ENCODE data around the gene KRTAP12-3.
A peak's percentile ranks its signal among the peaks of the same experiment; 100 is the strongest.
"Not testable (repeated sequence)": the region's sequence is repeated elsewhere in the genome, so short reads cannot be mapped to it uniquely, and the experiment has no call there.

Gene KRTAP12-3

DNA sequence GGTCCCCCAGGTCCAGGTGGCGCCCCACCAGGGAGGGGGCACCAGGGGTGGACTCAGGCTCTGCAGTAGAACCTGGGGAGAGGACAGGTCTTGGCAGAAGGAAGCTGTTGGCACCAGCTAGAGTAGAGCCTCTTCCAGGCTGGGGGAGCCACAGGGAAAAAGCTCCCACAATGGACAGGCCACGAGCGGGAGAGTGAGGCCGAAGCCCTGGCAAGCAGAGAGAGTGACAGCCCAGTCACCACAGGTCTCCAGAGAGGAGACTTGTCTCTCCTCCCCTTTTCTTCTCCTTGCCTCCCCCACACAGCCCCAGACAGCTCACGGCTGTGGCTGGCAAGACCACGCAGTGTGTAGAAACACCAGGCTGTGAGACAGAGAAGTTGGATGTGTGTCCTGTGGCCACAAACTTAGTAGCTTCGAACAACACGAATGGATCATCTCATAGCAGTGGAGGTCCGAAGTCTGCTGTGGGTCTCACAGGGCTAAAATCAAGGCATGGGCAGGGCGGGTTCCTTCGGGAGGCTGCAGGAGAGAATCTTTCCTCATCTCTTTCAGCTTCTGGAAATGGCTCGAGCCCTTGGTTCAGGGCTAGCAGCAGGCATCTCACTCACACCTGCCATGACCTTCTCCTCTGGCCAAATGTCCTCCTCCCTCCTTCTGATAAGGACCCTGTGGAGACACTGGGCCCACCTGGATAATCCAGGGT lies 6.6 kb upstream of the KRTAP12-3 start:
- Histone ChIP-seq H3K9me3 (ENCODE audit: control insufficient read depth, insufficient read depth, low read length) (no peaks in the 10 kb centered on the region), H3K36me3 (ENCODE audit: control insufficient read depth, insufficient read depth, low read length) (no peaks in the 10 kb centered on the region), H3K27me3 (ENCODE audit: control insufficient read depth, insufficient read depth, low read length) (no peaks in the 10 kb centered on the region), H3K4me1 (ENCODE audit: control insufficient read depth, insufficient read depth, low read length) (no peaks in the 10 kb centered on the region; the same call in 1 of the 2 replicates), H3K27ac (ENCODE audit: low read length) (no peak overlapping the region), H3K4me3 (ENCODE audit: low read length) (no peak overlapping the region)
- no peak for DNase-seq (ENCODE audit: low read depth, low spot score)
- WGBS (ENCODE audit: insufficient coverage, insufficient read length), result no CpG with 5 or more reads among the region's 12 CpGs

DNA sequence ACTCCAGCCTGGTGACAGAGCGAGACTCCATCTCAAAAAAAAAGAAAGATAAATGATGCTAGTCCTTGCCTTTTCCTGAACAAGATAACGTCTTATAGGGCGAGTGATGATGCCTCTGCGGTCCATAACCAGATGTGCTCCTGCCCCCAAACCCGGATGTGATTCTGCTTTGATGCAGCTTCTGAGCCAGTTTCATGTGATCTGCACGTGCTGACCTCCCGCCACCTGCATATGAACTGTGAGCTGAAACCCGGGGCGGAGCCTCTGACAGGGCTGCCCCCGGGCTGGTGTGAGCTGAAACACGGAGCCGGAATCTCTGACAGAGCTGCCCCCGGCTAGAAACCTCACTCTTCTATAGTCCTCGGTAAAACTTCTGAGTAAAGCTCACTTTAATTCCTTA lies 4.6 kb upstream of the KRTAP12-3 start:
- H3K4me3 ChIP-seq (ENCODE audit: low read length), result no peak overlapping the region
- DNase-seq (ENCODE audit: low read depth, low spot score), result no peak
- no peaks in the 10 kb centered on the region for H3K9me3 ChIP-seq (ENCODE audit: control insufficient read depth, insufficient read depth, low read length)
- no peaks in the 10 kb centered on the region for H3K27me3 ChIP-seq (ENCODE audit: control insufficient read depth, insufficient read depth, low read length)
- no CpG with 5 or more reads among the region's 14 CpGs for WGBS (ENCODE audit: insufficient coverage, insufficient read length)
- H3K36me3 ChIP-seq (ENCODE audit: control insufficient read depth, insufficient read depth, low read length), result no peaks in the 10 kb centered on the region
- no peak overlapping the region for H3K27ac ChIP-seq (ENCODE audit: low read length)
- H3K4me1 ChIP-seq (ENCODE audit: control insufficient read depth, insufficient read depth, low read length), result no peaks in the 10 kb centered on the region; the same call in 1 of the 2 replicates

DNA sequence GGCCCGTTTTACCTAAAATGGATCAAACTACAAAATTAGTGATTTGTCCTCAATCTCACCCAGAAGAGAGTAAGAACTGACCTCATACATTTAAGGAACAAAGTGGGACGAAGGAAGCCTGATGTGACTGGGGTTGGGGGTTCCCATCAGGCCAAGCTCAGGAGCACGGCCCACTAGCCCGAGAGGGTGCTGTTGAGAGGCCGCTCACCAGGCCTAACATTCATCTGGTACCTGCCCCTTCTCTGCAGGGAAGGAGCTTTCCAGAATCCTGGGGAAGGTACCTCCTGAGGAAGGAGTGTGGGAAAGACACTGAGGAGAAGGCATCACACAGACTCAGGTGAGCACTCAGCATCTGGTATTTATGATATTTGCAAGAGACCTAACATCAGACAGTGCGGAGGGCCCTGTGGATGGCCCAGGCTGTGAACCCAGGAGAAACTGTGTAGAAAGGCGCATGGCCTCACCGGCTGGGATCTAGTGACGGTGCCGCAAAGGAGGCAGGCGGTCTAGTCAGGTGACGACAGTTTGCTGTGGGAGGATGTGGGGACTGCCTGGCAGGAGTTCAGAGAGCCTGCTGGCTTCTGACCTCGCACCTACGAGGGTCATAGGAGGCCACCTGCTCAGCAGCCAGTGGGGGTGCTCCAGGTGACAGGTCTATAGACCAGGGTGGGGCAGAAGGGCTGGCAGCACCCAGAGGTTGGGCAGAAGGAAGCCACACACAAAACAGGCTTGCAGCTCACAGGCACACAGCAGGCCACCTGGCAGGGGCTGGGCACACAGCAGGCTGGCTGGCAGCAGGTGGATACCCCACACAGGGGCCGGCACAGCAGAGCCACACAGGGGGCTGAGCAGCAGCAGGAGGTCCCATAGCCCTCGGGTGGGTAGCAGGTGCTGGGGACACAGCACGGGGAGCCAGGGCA lies 3.8 kb upstream of the KRTAP12-3 start:
- H3K36me3 ChIP-seq (ENCODE audit: control insufficient read depth, insufficient read depth, low read length), result no peaks in the 10 kb centered on the region
- H3K9me3 ChIP-seq (ENCODE audit: control insufficient read depth, insufficient read depth, low read length), result no peaks in the 10 kb centered on the region
- no peak overlapping the region for H3K27ac ChIP-seq (ENCODE audit: low read length)
- no CpG with 5 or more reads among the region's 17 CpGs for WGBS (ENCODE audit: insufficient coverage, insufficient read length)
- H3K4me1 ChIP-seq (ENCODE audit: control insufficient read depth, insufficient read depth, low read length), result peaks cover 1% of the 10 kb centered on the region
- no peaks in the 10 kb centered on the region for H3K27me3 ChIP-seq (ENCODE audit: control insufficient read depth, insufficient read depth, low read length)
- H3K4me3 ChIP-seq (ENCODE audit: low read length), result no peak overlapping the region
- no peak for DNase-seq (ENCODE audit: low read depth, low spot score)

DNA sequence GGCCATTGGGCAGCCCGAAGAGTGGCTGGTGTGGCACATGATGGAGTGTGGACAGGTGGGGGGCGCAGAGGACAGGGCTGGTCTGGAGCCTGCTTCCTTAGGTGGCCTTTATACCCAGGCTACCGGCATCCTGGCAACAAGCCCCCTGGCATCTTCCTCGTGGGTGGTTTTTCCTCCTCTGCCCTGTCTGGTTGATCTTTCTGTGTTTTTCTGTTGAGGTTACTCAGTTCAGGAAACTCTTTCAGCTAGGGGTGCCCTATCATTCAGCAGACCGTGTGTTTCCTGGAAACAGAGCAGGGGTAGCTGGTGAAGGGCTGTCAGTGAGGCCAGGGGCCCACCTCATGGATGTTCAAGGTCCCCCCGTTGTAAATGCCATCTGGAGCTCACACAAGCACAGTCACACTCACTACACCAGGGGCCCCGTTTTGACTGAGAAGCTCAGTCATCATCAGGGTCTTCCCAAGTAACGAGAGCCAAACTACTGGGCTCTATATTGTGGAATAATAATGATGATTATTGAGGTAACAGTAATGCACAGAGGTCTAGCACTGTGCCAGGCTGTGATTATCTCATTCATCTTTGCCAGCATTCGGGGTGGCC lies 3.1 kb upstream of the KRTAP12-3 start, which contains the start of gene KRTAP12-4:
Gene KRTAP12-4 (minus strand): TSS at position 84 of the 600 bp plus-strand sequence. CDS start 45 bp downstream, at position 39.
- H3K27ac ChIP-seq (ENCODE audit: low read length), result no peak within 1 kb of the TSS
- peaks cover 3% of the 10 kb centered on the region for H3K4me1 ChIP-seq (ENCODE audit: control insufficient read depth, insufficient read depth, low read length)
- H3K27me3 ChIP-seq (ENCODE audit: control insufficient read depth, insufficient read depth, low read length), result no peaks in the 10 kb centered on the region
- H3K36me3 ChIP-seq (ENCODE audit: control insufficient read depth, insufficient read depth, low read length), result no peaks in the 10 kb centered on the region
- no CpG with 5 or more reads among the region's 9 CpGs for WGBS (ENCODE audit: insufficient coverage, insufficient read length)
- DNase-seq (ENCODE audit: low read depth, low spot score), result no peak
- no peaks in the 10 kb centered on the region for H3K9me3 ChIP-seq (ENCODE audit: control insufficient read depth, insufficient read depth, low read length)
- H3K4me3 ChIP-seq (ENCODE audit: low read length), result no peak within 1 kb of the TSS

DNA sequence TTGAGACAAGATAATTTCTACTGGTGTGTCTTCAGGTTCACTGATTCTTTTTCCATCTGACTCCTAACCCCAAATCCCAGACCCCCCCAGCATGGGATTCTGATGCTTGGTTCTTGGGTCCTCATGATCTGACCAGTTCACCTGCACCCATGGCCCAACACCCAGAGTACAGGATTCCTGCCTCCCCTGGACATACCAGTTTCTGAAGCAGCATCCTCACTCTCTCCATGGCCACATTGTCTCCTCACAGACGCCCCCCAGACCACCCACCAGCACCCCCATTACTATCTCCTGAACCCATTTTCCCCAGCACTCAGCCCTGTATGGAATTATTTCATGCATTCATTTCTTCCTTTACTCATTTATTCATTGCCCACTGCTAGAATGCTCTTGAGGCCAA lies 864 bp upstream of the KRTAP12-3 start:
- Histone ChIP-seq H3K4me3 (ENCODE audit: low read length) (no peak overlapping the region), H3K27ac (ENCODE audit: low read length) (no peak overlapping the region), H3K36me3 (ENCODE audit: control insufficient read depth, insufficient read depth, low read length) (no peaks in the 10 kb centered on the region), H3K9me3 (ENCODE audit: control insufficient read depth, insufficient read depth, low read length) (no peaks in the 10 kb centered on the region), H3K27me3 (ENCODE audit: control insufficient read depth, insufficient read depth, low read length) (no peaks in the 10 kb centered on the region), H3K4me1 (ENCODE audit: control insufficient read depth, insufficient read depth, low read length) (peaks cover 3% of the 10 kb centered on the region)
- no CpG with 5 or more reads among the region's 1 CpG for WGBS (ENCODE audit: insufficient coverage, insufficient read length)
- no peak for DNase-seq (ENCODE audit: low read depth, low spot score)

DNA sequence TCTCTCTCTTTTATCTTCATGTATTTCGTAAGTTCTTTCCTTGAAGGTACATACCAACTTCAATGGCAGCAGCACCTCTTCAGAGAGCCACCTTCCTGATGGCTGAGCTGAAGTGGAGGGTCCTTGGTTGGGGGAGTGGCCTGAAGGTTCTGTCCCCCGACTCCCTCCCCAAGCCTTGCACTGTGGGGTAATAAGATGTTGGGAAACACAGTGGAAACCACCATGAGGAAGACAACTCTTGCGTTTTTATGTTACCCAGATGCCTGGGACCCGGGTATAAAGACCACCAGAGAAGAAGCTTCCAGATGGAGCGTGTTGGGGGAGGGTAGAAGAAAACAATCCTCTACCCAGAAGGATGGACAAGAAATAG lies 794 bp downstream of the KRTAP12-3 start:
- Histone ChIP-seq H3K27me3 (ENCODE audit: control insufficient read depth, insufficient read depth, low read length) (no peaks in the 10 kb centered on the region), H3K4me3 (ENCODE audit: low read length) (no peak overlapping the region), H3K36me3 (ENCODE audit: control insufficient read depth, insufficient read depth, low read length) (no peaks in the 10 kb centered on the region), H3K27ac (ENCODE audit: low read length) (no peak overlapping the region), H3K9me3 (ENCODE audit: control insufficient read depth, insufficient read depth, low read length) (no peaks in the 10 kb centered on the region), H3K4me1 (ENCODE audit: control insufficient read depth, insufficient read depth, low read length) (peaks cover 3% of the 10 kb centered on the region)
- no peak for DNase-seq (ENCODE audit: low read depth, low spot score)
- WGBS (ENCODE audit: insufficient coverage, insufficient read length), result no CpG with 5 or more reads among the region's 5 CpGs

DNA sequence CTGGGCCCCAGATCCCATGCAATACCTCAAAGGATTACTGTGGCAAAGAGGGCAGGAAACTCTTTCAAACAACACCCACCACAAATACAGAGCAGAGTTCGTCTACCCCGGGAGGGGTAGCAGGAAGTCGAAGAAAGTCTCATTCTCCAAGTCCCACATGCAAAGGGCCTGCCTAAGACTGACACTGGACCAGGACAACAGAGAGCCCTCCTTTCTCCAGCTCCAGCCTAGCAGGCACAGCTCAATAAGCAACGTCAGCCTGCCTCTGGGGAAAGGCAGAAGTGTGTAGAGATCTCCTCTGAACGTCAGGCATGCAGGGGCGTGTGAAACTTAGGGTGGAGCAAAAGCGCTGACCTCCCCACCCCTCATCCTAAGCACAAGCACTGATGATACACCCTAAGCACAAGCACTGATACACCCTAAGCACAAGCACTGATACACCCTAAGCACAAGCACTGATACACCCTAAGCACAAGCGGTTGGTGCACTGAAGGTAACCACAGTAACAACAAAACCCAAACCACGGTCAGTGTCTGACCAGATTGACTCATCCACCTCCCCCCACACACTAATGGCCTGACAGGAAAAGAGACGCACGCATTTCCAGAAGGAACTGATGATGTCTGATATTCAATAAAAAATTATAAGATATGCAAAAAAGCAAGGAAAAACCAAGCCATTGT lies 1.3 kb downstream of the KRTAP12-3 start:
- Histone ChIP-seq H3K27ac (ENCODE audit: low read length) (no peak overlapping the region), H3K9me3 (ENCODE audit: control insufficient read depth, insufficient read depth, low read length) (no peaks in the 10 kb centered on the region), H3K36me3 (ENCODE audit: control insufficient read depth, insufficient read depth, low read length) (no peaks in the 10 kb centered on the region), H3K27me3 (ENCODE audit: control insufficient read depth, insufficient read depth, low read length) (no peaks in the 10 kb centered on the region), H3K4me3 (ENCODE audit: low read length) (no peak overlapping the region), H3K4me1 (ENCODE audit: control insufficient read depth, insufficient read depth, low read length) (peaks cover 3% of the 10 kb centered on the region)
- no peak for DNase-seq (ENCODE audit: low read depth, low spot score)
- no CpG with 5 or more reads among the region's 11 CpGs for WGBS (ENCODE audit: insufficient coverage, insufficient read length)

DNA sequence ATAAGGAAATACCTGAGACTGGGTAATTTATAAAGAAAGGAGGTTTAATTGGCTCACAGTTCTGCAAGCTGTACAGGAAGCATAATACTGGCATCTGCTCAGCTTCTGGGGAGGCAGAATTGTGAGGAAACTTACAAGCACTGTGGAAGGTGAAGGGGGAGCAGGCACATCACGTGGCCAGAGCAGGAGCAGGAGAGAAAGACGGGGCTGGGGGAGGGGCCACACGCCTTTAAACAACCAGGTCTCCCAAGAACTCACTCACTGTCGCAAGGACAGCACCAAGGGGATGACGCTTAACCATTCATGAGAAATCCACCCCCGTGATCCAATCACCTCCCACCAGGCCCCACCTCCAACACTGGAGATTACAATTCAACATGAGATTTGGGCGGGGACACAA lies 3.8 kb downstream of the KRTAP12-3 start:
- H3K9me3 ChIP-seq (ENCODE audit: control insufficient read depth, insufficient read depth, low read length); H3K4me3 ChIP-seq (ENCODE audit: low read length); H3K27me3 ChIP-seq (ENCODE audit: control insufficient read depth, insufficient read depth, low read length); H3K36me3 ChIP-seq (ENCODE audit: control insufficient read depth, insufficient read depth, low read length); H3K4me1 ChIP-seq (ENCODE audit: control insufficient read depth, insufficient read depth, low read length); H3K27ac ChIP-seq (ENCODE audit: low read length): not testable (repeated sequence)
- WGBS (ENCODE audit: insufficient coverage, insufficient read length), result no CpG with 5 or more reads among the region's 7 CpGs
- DNase-seq (ENCODE audit: low read depth, low spot score), result peak; percentile 31

DNA sequence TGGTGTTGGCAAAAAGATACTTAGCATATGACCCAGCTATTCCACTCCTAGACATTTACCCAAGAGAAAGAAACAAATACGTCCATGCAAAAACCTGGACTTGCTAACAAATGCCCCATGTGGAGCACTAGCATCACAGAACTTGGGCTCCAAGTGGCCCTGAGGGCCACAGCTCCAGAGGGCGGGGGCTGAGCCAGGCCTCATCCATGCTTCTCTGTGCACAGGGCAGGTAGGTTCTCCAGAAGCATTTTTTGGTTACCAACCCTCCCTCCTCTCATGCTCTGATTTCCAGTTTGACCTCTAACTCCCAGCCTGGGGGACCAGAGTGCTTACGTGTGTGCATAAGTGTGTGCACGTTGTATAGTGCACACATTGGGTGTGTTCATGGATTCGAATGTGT lies 7.0 kb downstream of the KRTAP12-3 start:
- Histone ChIP-seq H3K4me3 (ENCODE audit: low read length) (no peak overlapping the region), H3K4me1 (ENCODE audit: control insufficient read depth, insufficient read depth, low read length) (no peaks in the 10 kb centered on the region; the same call in 1 of the 2 replicates), H3K27ac (ENCODE audit: low read length) (no peak overlapping the region), H3K9me3 (ENCODE audit: control insufficient read depth, insufficient read depth, low read length) (no peaks in the 10 kb centered on the region), H3K36me3 (ENCODE audit: control insufficient read depth, insufficient read depth, low read length) (no peaks in the 10 kb centered on the region), H3K27me3 (ENCODE audit: control insufficient read depth, insufficient read depth, low read length) (no peaks in the 10 kb centered on the region)
- no peak for DNase-seq (ENCODE audit: low read depth, low spot score)
- no CpG with 5 or more reads among the region's 5 CpGs for WGBS (ENCODE audit: insufficient coverage, insufficient read length)
